GM21786 (cell line): ENCODE measurements around the gene OSGEPL1.
"Not testable (repeated sequence)": the region's sequence is repeated elsewhere in the genome, so short reads cannot be mapped to it uniquely, and the experiment has no call there.

Source experiments
- ATAC-seq: cut with Tn5 transposase; IDR thresholded peaks from one replicate; pipeline ENCODE4 v1.9.1; 2021; ENCODE audit not compliant: unreplicated experiment

OSGEPL1 gene, protein sequence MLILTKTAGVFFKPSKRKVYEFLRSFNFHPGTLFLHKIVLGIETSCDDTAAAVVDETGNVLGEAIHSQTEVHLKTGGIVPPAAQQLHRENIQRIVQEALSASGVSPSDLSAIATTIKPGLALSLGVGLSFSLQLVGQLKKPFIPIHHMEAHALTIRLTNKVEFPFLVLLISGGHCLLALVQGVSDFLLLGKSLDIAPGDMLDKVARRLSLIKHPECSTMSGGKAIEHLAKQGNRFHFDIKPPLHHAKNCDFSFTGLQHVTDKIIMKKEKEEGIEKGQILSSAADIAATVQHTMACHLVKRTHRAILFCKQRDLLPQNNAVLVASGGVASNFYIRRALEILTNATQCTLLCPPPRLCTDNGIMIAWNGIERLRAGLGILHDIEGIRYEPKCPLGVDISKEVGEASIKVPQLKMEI

DNA sequence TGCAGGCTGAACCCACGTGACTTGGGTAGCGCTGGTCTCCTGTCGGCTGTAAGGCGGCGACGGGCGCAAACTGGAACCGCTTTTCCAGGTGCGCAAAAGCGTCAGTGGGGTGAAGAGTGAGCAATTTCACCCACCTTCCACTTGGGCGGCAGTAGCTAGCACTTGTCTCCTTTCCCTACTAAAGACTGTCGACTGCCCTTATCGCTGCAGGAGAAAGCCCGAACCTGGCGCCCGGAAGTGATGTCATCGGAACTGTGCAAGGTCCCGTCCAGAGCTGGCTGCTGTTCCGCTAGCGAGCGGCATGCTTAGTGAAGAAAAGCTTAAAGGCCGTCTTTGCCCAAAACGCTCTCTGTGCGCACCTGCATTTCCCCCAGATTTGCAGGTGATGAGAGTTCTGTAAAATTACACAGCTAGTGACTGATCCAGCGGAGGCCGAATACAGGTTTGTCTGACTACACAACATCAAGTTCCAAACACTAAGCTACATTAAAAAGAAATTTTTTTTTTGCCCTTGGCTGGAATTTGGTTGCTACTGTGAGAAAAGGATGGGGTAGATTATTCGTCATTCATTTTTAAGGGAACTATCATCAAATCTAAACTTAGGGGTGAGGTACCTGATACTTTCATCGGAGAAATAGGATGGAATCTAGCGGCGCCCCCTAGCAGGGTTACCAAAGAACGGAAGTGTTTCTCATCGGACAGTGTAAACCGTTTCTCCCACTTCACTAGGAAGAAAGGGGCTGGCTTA is at the start of gene OSGEPL1:
Gene OSGEPL1 (minus strand): TSS at position 242 of the 748 bp plus-strand sequence. CDS start 1,152 bp downstream, outside the sequence.
- peak; percentile 97 for ATAC-seq

DNA sequence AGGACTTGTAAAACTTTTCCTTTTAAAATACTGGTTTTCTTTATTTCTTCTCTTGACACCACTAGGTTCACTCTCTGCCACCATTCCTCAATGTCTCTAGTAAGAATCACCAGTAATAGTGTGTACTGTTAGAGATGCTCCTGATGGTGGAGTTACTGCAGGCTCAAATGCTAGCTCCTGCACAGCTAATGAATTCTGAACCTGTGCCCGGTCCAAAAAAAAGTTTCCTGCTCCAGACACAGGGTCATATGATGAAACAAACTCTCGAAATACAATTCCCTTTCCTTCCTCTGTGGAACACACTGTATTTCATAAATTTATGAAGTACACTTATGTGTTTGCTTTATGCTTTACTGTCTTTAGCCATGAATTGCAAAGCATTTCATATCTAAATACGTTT is 40.8 kb upstream of the OSGEPL1 start:
- no peak for ATAC-seq

DNA sequence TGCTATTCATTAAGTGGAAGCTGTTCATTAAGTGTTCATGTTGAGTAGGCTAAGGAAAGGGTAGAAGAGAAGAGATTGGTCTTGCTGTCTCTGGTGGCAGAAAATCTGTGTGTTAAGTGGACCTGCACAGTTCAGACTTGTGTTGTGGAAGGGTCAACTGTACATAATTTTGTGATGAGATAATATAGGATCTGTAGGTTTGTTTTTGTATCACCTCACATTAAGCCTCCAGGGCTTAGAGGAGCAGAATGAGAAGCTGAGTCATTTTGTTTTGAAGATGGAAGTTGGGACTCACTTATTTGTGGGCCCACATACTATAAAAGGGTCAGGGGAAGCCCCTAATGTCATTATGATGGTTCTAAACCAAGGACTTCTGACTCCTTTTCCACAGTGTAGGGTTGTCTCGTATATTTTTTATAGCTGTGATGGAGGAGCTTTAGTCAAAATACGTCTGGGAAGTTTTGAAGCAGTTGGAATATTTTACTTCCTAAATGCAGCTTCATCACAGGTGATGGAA is 39.9 kb upstream of the OSGEPL1 start:
- no peak for ATAC-seq

DNA sequence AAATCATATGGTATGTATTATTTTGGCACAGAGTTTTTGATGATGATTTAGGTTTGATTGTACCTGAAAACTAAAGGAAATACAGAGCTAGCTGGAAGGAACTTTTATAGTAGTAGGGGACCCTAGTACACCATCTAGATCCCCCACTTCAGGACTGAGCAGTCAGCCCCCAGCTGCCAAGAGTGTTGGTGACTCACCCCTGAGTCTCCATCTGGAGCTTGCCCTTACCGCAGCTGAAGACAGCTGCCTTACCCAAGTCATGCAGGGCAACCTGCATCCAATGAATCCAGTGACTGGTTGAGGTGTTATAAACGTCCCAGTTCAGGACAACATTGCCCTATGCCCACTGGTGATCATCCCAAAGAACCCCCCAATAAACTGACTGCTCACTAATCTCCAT is 36.9 kb upstream of the OSGEPL1 start:
- ATAC-seq, result no peak

DNA sequence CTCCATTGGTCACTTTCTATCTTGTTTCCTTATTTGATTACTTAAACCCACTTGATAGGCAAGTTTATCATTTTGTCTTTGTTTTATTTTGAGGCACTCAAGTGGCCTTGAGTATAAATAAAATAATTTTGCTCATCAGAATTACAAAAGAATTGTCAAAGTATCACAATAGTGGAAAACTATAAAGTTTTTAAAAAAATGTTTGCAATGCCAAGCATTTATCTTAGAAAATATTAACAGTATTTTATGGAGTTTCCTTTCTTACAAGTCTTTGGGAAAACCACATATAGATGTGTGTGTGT is 36.4 kb upstream of the OSGEPL1 start:
- no peak for ATAC-seq

DNA sequence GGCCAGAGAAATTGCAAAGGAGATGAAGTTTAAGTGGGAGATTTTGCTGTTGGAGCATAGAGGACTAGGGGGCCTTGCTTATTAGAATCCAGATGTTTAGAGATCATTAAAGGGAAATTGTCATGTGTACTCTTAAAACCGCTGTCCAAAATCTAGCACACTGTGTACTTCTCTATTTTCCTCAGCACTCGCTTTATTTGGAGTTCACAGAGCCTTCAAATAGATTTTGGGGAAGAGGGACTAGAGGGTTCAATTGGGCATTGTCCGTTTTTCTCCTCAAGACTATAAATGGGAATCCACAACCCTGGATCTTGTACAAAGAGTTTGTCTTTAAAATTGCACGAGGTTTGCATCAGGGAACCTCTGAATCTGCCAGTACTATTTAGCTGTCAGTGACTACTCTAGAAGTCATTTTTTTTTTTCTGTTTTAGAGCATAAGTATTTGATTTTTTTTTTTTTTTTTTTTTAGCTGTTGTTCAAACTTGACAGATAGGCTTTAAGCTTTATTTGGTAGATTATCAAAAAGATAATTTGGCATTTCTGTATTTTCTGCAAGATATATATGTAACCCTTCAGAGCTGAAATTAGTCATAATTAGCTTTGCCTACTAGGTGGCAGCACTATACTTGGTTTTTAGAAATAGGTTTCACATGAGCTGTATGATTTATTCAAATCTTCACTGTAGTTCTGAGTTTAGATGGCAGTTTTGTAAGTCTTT is 35.9 kb upstream of the OSGEPL1 start:
- ATAC-seq, result peak; percentile 84

DNA sequence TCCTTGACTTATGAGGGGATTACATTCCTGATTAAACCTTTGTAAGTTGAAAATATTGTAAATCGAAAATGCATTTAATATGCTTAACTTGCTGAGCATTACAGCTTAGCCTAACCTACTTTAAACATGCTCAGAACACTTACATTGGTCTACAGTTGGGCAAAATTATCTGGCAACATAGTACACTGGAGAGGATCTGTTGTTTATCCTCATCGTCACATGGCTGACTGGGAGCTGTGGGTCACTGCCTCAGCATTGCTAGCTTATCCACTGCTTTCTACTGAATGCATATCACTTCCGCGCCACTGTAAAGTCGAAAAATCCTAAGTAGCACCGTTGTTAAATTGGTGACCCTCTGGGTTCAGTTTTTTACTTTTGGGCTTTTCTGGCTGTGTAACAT is 35.3 kb upstream of the OSGEPL1 start:
- no peak for ATAC-seq

DNA sequence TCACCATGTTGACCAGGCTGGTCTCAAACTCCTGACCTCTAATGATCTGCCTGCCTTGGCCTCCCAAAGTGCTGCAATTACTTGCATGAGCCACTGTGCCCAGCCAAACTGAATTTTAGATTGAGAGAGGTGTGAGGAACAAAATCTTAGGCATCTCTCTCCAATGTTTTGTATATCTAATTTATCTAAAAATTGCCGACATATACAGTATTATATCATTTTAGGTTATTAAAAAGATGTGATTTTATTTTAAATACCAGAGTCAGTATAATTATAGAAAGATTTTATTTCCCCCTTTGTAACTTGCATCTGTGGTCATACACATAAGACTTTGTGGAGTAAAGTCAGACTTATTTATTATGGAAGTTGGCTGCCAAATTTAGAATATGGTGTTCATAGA is 31.7 kb upstream of the OSGEPL1 start:
- ATAC-seq, result no peak

DNA sequence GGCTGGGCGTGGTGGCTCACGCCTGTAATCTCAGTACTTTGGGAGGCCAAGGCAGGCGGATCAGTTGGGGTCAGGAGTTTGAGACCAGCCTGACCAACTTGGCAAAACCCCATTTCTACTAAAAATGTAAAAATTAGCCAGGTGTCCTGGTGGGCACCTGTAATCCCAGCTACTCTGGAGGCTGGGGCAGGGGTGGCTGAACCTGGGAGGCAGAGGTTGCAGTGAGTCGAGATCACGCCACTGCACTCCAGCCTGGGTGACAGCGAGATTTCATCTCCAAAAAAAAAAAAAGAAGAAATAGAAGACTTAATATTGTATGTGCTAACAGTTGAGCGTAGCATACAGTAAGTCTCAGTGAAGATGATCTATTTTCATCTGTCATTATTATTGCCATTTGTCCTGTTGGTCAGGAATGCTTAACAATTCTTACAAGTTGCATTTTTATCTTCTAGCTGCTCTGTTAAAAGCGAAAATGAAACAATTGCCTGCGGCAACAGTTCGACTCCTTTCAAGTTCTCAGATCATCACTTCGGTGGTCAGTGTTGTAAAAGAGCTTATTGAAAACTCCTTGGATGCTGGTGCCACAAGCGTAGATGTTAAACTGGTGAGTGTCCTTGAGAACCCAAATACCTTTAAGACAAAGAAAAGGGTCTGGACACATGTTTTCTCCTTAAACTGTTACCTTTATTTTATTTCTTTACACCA is 28.9 kb upstream of the OSGEPL1 start:
- peak; percentile 65 for ATAC-seq

DNA sequence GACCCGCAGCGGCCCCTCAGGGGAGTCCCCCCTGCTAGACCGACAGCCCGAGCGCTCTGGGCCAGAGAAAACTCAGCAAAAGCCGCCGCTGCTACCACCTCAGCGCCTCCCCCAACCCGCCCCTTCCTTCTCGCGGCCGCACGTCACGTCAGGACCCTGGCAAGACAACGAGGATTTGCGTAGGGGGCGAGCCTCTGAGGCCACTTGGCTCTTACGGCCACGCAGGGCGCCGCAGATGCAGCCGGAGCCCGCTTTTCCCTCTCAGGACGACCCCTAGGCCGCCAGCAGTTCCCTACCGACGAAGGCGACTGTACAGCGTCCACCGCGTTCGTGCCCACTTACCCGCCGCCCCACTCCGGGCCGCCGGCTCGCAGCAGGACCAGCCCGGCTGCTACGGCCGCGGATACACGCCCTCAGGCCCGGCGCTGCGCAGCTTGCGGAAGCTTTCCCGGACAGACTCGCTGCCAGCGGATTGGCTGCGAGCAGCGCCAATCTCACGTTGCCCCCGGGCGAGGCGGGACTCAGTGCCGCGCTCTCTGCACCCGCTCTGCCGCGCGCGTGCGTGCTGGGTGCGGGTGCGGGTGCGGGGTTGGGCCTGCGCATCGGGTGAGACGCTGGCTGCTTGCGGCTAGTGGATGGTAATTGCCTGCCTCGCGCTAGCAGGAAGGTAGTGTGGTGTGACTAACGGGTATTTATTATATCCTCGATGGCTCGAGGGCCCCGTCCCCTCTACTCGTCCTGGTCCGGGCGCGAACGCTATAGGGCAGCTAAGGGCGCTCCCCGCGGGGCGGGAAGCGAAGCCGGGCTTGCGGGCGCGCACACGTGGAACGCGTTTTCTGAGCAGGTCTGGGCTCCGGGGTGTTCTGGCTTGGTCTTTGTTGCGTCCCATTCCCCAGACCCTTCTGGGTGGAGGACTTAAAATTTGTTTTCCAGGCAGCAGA is 21.6 kb upstream of the OSGEPL1 start, which contains the start of the genes ORMDL1 and PMS1:
Gene ORMDL1 (minus strand): TSS at position 413 of the 941 bp plus-strand sequence. CDS start 1,744 bp downstream, outside the sequence.
Gene PMS1 (plus strand): TSS at position 524 of the 941 bp plus-strand sequence. CDS start 7,360 bp downstream, outside the sequence.
- peak; percentile 91 for ATAC-seq

DNA sequence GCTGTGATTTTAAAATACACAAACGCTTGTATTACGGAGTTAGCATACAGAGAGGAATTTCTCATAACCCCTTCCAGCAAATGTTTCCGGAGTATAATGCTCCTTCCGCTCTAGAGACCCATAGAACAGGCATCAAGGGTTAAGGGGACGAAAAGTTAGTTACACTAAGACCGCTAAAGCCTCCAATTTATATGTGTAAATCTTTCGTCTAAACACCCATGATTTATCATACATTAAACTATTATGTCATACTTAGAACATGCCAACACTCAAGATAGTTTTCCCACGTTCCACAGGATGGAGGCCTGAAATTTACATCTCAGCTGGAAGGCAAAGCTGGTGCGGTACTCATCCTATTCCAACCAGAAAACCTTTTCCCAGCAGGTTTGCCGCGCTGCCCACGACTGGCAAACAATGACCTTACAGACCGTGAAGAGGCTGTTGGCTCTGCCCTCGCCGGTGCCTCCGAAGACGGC is 20.9 kb upstream of the OSGEPL1 start:
- ATAC-seq, result peak; percentile 18

DNA sequence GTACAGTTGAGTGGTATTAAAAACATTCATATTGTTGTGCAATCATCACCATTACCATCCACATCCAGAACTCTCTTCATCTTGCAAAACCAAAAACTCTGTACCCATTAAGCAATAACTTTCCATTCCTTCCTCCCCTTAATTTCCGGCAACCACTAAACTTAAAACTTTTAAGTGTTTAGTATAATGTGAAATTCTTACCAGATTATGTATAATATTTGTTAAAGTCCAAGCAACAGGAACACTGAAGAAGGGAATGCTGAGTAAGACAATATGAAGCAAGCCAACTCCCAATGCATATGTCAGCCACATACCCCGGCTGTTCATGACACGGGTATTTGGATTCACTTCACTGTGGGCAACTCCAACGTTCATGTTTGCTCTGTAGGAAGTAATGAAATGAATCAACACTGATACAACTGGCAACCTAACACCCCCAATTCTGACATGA is 19.7 kb upstream of the OSGEPL1 start:
- ATAC-seq, result no peak

DNA sequence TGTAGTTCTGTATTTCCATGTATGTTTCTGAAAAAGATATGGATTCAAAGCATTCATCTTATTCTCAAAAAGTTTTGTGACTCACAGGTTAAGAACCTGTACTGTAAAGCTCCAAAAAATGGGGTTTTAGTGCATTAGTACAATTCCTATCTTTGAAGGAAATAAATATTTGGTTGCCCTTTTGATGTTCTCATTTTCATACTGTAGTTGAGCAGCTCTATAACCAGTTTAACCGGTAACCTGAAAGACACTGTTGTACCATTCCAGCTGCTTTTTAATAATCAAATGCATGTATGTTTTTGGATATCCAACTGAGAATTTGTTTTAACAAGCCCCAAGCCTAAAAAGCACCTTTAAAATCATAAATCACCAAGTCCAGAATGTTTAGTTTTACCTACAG is 9.6 kb upstream of the OSGEPL1 start:
- ATAC-seq, result no peak

DNA sequence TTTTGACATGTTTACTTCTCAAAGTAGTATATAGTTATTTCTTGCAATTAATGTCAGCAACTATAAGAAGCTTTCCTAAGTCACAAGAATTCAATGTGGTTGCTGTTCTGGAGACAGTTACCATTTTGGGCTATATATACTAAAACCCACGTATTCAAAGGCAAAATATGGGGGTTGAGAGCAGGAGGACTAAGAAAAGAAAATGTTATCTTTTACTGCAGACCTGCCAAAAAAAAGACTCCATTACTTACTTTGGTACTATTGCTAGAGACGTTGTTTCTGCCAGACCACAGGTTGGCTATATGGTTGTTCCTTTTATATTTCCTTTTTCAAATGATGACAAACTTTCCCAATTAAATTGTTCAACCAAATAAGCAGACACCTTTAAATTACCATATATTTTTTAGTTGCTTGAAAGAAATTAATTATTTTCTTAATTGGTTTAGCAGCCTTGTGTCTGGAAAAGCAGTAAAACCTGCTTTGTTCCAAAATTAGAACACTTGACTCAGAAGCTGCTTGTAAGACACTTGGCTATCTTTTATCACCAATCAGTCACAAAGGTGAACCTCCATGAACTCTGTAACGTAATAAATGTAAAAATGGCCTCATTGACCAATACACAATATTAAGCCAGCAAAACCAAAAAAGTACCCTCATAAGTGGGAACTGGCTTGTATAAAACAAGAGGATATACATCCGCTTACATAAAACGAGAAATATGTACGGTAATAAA is 8.2 kb upstream of the OSGEPL1 start:
- no peak for ATAC-seq

DNA sequence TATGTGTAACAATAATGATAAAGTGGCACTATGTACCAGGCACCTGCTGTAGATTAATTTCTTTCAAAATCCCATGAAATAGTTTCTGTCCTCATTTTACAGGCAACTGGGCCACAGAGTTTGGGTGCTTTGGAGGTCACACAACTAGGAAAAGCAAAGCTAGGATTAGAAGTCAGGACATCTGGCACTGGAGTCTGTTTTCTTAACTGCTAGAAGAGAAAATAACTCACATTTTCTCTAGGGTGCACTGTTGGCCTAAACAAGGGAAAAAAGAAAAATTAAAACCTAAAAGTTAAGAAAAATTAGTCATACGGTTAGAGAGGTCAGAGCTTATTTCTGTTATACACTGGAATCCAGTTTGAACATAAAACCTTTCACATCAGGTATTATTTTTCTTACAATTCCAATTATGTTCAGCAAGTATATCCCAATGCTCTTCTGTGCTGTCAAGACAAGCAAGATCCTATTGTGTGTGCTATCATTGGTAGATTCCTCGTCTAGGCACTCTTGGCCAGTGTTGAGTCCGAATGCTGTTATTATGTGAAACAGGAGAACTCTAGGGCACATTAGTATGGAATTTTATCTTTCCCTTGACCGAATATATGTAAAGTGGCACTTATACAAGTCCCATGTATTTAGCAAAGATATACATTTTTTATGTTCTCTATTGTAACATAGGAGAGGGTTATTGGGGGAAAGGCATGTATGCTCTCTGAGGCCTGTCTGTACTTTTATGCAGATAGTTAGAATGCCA is 1.5 kb upstream of the OSGEPL1 start:
- no peak for ATAC-seq

DNA sequence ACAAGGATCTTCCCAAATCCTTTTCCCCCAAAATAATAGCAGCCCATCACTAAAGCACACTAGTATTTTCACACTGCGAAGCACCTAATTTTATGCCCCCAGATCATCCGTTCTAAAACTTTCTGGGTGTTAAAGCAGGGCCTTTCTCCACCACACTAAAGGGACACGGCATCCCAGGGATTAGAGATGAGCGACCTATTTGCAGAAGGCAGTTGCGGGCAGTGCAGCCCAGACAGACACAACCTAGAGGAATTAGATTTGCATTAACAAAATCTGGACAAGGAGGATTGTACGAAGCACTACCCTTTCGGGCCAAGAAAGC is 402 bp downstream of the OSGEPL1 start:
- ATAC-seq, result no peak

DNA sequence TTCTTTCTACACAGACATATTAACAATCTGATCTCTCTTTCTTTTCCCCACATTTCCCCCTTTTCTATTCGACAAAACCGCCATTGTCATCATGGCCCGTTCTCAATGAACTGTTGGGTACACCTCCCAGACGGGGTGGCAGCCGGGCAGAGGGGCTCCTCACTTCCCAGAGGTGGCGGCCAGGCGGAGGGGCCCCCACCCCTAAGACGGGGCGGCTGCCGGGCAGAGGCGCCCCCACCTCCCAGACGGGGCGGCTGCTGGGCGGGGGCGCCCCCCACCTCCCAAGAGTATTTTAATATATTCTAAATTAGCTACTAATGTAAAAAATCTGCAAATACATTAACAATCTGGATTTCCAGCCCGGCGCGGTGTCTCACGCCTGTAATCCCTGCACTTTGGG is 2.4 kb downstream of the OSGEPL1 start:
- ATAC-seq, result not testable (repeated sequence)

DNA sequence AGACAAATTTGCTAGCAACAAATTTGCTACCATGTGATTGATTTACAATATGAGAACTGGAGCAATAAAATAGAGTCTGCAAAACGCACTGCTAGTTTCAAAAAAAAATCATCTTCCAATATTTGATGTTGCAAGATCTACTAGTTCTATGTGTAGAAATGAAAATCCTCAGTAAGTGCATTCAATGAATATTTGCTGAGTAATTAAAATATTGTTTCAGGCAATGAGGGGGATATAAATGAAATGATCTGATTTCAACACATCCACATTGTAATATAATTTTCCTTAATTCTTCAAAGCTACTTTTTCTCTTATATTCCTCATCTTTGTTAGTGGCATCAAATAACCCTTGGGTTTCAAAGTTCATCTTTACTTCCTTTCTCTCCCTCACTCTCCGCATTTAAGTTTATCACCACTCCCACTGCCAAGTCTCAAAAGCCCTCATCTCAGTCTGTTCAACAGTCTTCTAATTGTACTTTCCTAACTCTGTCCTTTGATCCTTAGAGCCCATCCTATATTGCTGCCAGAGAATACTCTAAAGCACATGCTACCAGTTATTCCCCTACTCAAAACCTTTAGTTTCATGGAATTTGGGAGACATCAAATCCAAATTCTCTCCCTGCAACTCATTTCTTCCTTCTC is 6.2 kb downstream of the OSGEPL1 start:
- ATAC-seq, result no peak
